Body of pancreas (tissue), 4 donors: ENCODE results near the gene SLC35A4. TPM values are rescaled to one million over a fixed set of nuclear protein-coding genes. Genes with fewer than 3 reads are reported as not detected.

Experiments
- ATAC-seq: fragments of 150-250 bp; one replicate; pipeline ENCODE4 v1.9.1; 2016
- DNase-seq, 4 donors: peaks; one replicate each; pipeline ENCODE4 v3.0.0-alpha.2; 2019
- H3K27ac ChIP-seq, 4 donors: fragments of 200-600 bp; sonication (generic); 1 replicate in 3 of 4; 2 replicates in 1 of 4; pipeline versions ENCODE4 v1.5.1 to v1.6.1; 2016 to 2019; ENCODE audit warnings: mild to moderate bottlenecking in 1 of 4, mixed read lengths in 1 of 4, moderate library complexity in 1 of 4
- H3K27me3 ChIP-seq, 2 donors: fragments of 200-600 bp; sonication (generic); one replicate each; pipeline ENCODE4 v1.6.0; 2016; ENCODE audit warnings: mild to moderate bottlenecking in 1 of 2
- H3K36me3 ChIP-seq, 2 donors: fragments of 200-600 bp; sonication (generic); replicated peaks in 1 of 2; 2 replicates each; pipeline ENCODE4 v1.5.1; 2016; ENCODE audit warnings: low read depth in 2 of 2; ENCODE audit not compliant: insufficient read depth in 1 of 2
- H3K4me1 ChIP-seq: fragments of 200-600 bp; sonication (generic); one replicate; pipeline ENCODE4 v1.6.0; 2016
- H3K4me3 ChIP-seq, 2 donors: fragments of 200-600 bp; sonication (generic); 1 replicate in 1 of 2; 2 replicates in 1 of 2; pipeline ENCODE4 v1.5.1; 2016 to 2019
- H3K9me3 ChIP-seq, 3 donors: fragments of 200-600 bp; sonication (generic); 1 replicate in 2 of 3; 2 replicates in 1 of 3; pipeline ENCODE4 v1.5.1; 2016
- POLR2A ChIP-seq, 3 donors: fragments of 450-650 bp; IDR thresholded peaks; one replicate each; pipeline ENCODE4 v1.6.1; 2016; ENCODE audit warnings: antibody characterized with exemption in 3 of 3, mild to moderate bottlenecking in 2 of 3
- WGBS, 2 donors: methylation state at CpG; one replicate each; pipeline ENCODE4 v1.1.5; 2017; 5-methylcytosine and 5-hydroxymethylcytosine counted together
- intact Hi-C: fragments of 100-400 bp; cut with DNase I; formaldehyde crosslinking; loops from one replicate; pipeline ENCODE4 v1.15.1; 2023
- total RNA-seq, 2 donors: library from RNA; depleted of rRNA; stranded (reverse); fragments of >200 nt; gene quantifications; one replicate each; pipeline ENCODE4 v1.1.0, GENCODE V29; 2016
- TF ChIP-seq, protein P1 (sequence below), 7 experiments: fragments of 450-650 bp in 4 of 7; fragments of 200-600 bp in 3 of 7; sonication (generic) in 3 of 7; IDR thresholded peaks; one replicate each; pipeline ENCODE4 v1.5.1; 2016 to 2019; ENCODE audit warnings: antibody characterized with exemption in 7 of 7

Gene SLC35A4, protein sequence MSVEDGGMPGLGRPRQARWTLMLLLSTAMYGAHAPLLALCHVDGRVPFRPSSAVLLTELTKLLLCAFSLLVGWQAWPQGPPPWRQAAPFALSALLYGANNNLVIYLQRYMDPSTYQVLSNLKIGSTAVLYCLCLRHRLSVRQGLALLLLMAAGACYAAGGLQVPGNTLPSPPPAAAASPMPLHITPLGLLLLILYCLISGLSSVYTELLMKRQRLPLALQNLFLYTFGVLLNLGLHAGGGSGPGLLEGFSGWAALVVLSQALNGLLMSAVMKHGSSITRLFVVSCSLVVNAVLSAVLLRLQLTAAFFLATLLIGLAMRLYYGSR
- 10 to 100 TPM; 18.5 to 39.4 TPM for total RNA-seq

- WGBS, 2 donors: 0 to 1% methylated on average over 11 to 66 of the region's 74 CpGs
- Histone ChIP-seq H3K4me3 (peak within 1 kb of the TSS; percentile 26 to 41), H3K9me3 (no peaks in the 10 kb centered on the region), H3K4me1 (peaks cover 36% of the 10 kb centered on the region), H3K27me3 (no peaks in the 10 kb centered on the region), H3K36me3 (no peaks in the 10 kb centered on the region), H3K27ac (peak within 1 kb of the TSS; percentile 87 to 93 (median 90))
- DNase-seq (peak; percentile 95 to 99 (median 96)), ATAC-seq (peak; percentile 92)
- intact Hi-C loops: loop anchor here (10.0 kb wide), 1 partner anchor 80 kb away; the partner anchor contains the start of genes IK and NDUFA2
- TF ChIP-seq, protein P1, sequence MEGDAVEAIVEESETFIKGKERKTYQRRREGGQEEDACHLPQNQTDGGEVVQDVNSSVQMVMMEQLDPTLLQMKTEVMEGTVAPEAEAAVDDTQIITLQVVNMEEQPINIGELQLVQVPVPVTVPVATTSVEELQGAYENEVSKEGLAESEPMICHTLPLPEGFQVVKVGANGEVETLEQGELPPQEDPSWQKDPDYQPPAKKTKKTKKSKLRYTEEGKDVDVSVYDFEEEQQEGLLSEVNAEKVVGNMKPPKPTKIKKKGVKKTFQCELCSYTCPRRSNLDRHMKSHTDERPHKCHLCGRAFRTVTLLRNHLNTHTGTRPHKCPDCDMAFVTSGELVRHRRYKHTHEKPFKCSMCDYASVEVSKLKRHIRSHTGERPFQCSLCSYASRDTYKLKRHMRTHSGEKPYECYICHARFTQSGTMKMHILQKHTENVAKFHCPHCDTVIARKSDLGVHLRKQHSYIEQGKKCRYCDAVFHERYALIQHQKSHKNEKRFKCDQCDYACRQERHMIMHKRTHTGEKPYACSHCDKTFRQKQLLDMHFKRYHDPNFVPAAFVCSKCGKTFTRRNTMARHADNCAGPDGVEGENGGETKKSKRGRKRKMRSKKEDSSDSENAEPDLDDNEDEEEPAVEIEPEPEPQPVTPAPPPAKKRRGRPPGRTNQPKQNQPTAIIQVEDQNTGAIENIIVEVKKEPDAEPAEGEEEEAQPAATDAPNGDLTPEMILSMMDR (IDR thresholded peaks at IDR 0.05): peak in 1 of 7 experiments; percentile 19
- TF ChIP-seq POLR2A (IDR thresholded peaks at IDR 0.05): peak; percentile 93 to 96 (median 94)
Observed at GRCh38 chr5:140564196-140565023, at the start of gene SLC35A4, which contains the start of gene APBB3. TSS of gene SLC35A4 (plus strand) at chr5:140564828. CDS start at chr5:140567170, 2,342 bp downstream. TSS of gene APBB3 (minus strand) at chr5:140564598. CDS start at chr5:140564245, 353 bp downstream.

DNA sequence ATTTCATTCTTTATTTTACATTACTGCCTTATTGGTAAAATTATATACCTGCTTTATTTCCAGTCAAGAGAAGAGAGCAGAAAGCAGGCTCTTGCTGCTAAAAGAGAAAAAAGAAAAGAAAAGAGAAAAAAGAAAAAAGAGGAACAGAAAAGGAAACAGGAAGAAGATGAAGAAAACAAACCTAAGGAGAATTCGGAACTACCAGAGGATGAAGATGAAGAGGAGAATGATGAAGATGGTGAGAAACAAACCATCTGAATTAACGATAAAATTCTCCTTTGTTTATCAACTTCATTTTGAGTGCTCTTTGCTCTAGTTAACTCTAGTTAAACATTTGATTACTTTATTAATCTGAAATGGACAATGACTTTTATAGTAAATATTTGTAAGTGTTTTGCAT is 40.6 kb upstream of the SLC35A4 start:
- H3K27ac ChIP-seq: no peak overlapping the region
- TF ChIP-seq POLR2A (IDR thresholded peaks at IDR 0.05): no peak
- TF ChIP-seq, protein P1 (IDR thresholded peaks at IDR 0.05): no peak
- H3K4me1 ChIP-seq: no peaks in the 10 kb centered on the region
- DNase-seq (no peak), ATAC-seq (no peak)
- no peaks in the 10 kb centered on the region for H3K27me3 ChIP-seq
- no peaks in the 10 kb centered on the region for H3K9me3 ChIP-seq
- H3K4me3 ChIP-seq: no peak overlapping the region
- intact Hi-C loops: no loop called here
- 64 to 74% methylated on average over 2 of the region's 2 CpGs for WGBS, 2 donors
- peaks cover 0 to 30% of the 10 kb centered on the region in 2 donors for H3K36me3 ChIP-seq

GRCh38 chr5:140540227-140540626 is 24.4 kb upstream of the SLC35A4 start:
- H3K9me3 ChIP-seq: no peaks in the 10 kb centered on the region
- TF ChIP-seq, protein P1 (IDR thresholded peaks at IDR 0.05): no peak
- no peak for TF ChIP-seq POLR2A (IDR thresholded peaks at IDR 0.05)
- H3K36me3 ChIP-seq: peaks cover 9 to 47% of the 10 kb centered on the region in 2 donors
- H3K4me1 ChIP-seq: no peaks in the 10 kb centered on the region
- H3K4me3 ChIP-seq: no peak overlapping the region
- 88% methylated on average over 1 of the region's 1 CpG for WGBS, 2 donors
- H3K27ac ChIP-seq: no peak overlapping the region
- H3K27me3 ChIP-seq: no peaks in the 10 kb centered on the region
- intact Hi-C loops: no loop called here
- no peak for DNase-seq
- no peak for ATAC-seq

- no peak overlapping the region for H3K4me3 ChIP-seq
- DNase-seq: no peak
- TF ChIP-seq POLR2A (IDR thresholded peaks at IDR 0.05): no peak
- intact Hi-C loops: no loop called here
- H3K9me3 ChIP-seq: no peaks in the 10 kb centered on the region
- no peaks in the 10 kb centered on the region for H3K27me3 ChIP-seq
- WGBS, 2 donors: 89% methylated on average over 5 of the region's 5 CpGs
- H3K36me3 ChIP-seq: peaks cover 9 to 37% of the 10 kb centered on the region in 2 donors
- ATAC-seq: no peak
- no peak overlapping the region for H3K27ac ChIP-seq
- peaks cover 21% of the 10 kb centered on the region for H3K4me1 ChIP-seq
Observed at GRCh38 chr5:140542972-140543371, 21.7 kb upstream of the SLC35A4 start.

- DNase-seq (no peak), ATAC-seq (no peak)
- Histone ChIP-seq H3K4me1 (peaks cover 41% of the 10 kb centered on the region), H3K27ac (no peak overlapping the region), H3K9me3 (no peaks in the 10 kb centered on the region), H3K36me3 (peaks cover 4 to 27% of the 10 kb centered on the region in 2 donors), H3K4me3 (no peak overlapping the region), H3K27me3 (no peaks in the 10 kb centered on the region)
- WGBS, 2 donors: 95 to 97% methylated on average over 7 of the region's 7 CpGs
- intact Hi-C loops: no loop called here
- TF ChIP-seq POLR2A (IDR thresholded peaks at IDR 0.05): no peak
- TF ChIP-seq, protein P1 (IDR thresholded peaks at IDR 0.05): no peak
Observed at GRCh38 chr5:140544986-140545385, 19.6 kb upstream of the SLC35A4 start.
